Purkinje cell (primary cell): Measurements from ENCODE around the gene PSMG2. TPM values are rescaled to one million over a fixed set of nuclear protein-coding genes. Genes with fewer than 3 reads are reported as not detected.

Experiments
- polyA plus RNA-seq: library from polyadenylated mRNA; unstranded; fragments of >200 nt; fragmentation: Nextera tagmentation; gene quantifications from 2 replicates; pipeline ENCODE4 v1.2.1, GENCODE V29; 2014

The PSMG2 gene
- 312 and 321 TPM in 2 replicates for polyA plus RNA-seq

DNA sequence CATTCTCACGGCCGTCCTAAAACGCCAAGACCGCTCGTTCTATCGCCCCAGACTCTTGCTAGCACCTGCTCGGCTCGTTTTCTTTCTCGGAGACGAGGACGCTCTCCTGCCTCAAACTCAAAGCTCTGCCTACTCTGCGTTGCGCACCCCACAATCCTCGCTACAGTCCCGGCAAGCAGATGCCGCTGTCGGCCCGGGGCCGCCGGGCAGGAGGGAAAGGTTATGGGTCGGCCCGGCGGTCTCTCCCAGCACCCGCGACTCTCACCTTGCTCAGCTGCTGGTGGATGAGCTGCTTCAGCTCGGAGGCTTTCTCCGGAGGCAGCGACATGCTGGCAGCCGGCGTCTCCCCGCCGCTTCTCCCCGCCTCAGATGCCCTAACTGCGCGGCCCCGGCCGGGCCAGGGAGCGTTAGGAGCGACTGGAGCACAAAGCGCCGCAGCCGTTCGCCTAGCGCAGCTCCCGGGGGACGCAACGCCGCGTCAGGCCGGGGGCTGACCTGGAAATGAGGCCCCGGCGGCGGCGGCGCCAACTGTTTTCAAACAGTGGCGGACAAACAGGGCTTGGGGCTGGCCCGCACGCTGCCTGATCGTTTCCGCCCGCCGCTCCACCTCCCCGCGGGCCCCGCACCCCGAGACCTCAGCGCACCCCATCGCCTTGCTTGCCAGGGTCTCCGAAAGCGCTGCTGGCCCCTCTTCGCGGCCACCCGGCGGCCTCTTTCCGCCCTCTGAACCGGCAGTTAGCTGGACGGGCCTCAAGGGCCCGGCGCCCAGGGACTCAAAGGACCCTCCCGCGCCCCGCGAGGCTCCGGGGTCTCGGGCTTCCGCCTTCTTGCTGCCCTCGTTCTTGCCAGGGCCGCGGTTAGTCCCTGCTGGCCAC, at the start of gene PSMG2, which contains the start of gene CEP76:
PSMG2 (plus strand) TSS at position 822 of the 875 bp plus-strand sequence. CDS start 66 bp downstream, outside the sequence.
CEP76 (minus strand) TSS at position 503 of the 875 bp plus-strand sequence; CDS start at position 328, 175 bp downstream.

GRCh38 chr18:12657684-12658425, 45.0 kb upstream of the PSMG2 start, which contains the start of gene SPIRE1:
Gene SPIRE1, minus strand, starts transcription at chr18:12658107. Its CDS starts 241 bp downstream, at chr18:12657866.

Other genes starting within 250 kb of the PSMG2 start
- gene SPIRE1, start 44.9 kb upstream of the PSMG2 start, polyA plus RNA-seq: 65.1 and 79.0 TPM in 2 replicates
- 509 and 524 TPM in 2 replicates for gene CEP76, start 319 bp upstream of the PSMG2 start, polyA plus RNA-seq
- 419 and 446 TPM in 2 replicates for gene PTPN2, start 181.2 kb downstream of the PSMG2 start, polyA plus RNA-seq
- gene SEH1L, start 245.0 kb downstream of the PSMG2 start, polyA plus RNA-seq: 83.7 and 90.7 TPM in 2 replicates